Measurements from ENCODE around the gene LIPG.
A peak's percentile ranks its signal among the peaks of the same experiment; 100 is the strongest.
"Not testable (repeated sequence)": the region's sequence is repeated elsewhere in the genome, so short reads cannot be mapped to it uniquely, and the experiment has no call there.

LIPG gene

DNA sequence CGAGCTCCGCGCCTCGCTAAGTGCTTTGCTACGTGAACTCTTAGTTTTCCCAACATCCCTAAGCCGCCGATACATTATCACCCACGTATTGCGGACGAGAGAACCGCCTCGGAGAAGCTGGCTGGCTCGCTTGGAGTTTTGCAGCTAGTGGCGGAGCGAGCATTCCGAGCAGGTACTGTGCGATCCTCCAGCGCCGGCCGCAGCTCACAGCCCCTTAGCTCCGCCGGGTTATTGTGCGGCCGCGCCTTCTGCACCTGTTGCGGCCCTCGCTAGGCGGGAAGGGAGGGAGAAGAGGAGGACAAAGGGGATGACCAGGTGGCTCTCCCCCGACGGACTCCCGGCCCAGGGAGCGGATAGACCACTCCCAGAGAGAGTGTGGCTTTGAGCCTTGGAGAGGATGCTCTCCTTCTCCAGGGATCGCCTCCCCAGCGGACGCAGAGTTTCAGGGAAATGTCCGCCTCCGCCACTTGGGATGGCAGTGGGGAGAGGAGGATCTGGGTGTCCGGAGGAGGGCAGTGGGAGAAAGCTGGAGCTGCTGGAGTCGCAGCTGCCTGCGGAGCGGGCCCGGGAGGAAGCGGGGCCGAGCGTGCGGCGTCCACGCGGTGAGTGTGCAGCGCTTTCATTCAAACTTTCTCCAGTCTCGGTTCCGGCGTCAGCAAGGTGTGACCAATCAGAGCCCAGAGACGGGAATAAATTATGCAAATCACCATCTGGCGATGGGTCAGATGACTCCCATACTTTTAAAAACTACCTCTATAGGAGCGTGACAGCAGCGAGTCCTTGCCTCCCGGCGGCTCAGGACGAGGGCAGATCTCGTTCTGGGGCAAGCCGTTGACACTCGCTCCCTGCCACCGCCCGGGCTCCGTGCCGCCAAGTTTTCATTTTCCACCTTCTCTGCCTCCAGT lies at the start of gene LIPG:
LIPG (plus strand) TSS at position 769 of the 905 bp plus-strand sequence. CDS start 252 bp downstream, outside the sequence.
- peak; percentile 68 for DNase-seq

DNA sequence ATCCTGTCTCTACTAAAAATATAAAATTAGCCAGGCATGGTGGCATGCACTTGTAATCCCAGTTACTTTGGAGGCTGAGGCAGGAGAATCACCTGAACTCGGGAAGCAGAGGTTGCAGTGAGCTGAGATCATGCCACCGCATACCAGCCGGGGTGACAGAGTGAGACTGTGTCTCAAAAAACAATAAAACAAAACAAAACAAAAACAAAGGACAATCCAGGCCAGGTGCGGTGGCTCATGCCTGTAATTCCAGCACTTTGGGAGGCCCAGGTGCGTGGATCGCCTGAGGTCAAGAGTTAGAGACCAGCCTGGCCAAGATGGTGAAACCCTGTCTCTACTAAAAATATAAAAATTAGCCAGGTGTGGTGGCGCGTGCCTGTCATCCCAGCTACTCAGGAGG lies 49.0 kb upstream of the LIPG start:
- DNase-seq: peak; percentile 37

- peak; percentile 42 for DNase-seq
Measured at GRCh38 chr18:49514577-49514976, 47.3 kb upstream of the LIPG start.

- DNase-seq: not testable (repeated sequence)
Measured at GRCh38 chr18:49515003-49515402, 46.9 kb upstream of the LIPG start.

- peak; percentile 33 for DNase-seq
Measured at GRCh38 chr18:49515516-49515915, 46.3 kb upstream of the LIPG start.

GRCh38 chr18:49517483-49517882 lies 44.4 kb upstream of the LIPG start:
- DNase-seq: no peak

GRCh38 chr18:49519101-49519971 lies 42.5 kb upstream of the LIPG start:
- no peak for DNase-seq

DNA sequence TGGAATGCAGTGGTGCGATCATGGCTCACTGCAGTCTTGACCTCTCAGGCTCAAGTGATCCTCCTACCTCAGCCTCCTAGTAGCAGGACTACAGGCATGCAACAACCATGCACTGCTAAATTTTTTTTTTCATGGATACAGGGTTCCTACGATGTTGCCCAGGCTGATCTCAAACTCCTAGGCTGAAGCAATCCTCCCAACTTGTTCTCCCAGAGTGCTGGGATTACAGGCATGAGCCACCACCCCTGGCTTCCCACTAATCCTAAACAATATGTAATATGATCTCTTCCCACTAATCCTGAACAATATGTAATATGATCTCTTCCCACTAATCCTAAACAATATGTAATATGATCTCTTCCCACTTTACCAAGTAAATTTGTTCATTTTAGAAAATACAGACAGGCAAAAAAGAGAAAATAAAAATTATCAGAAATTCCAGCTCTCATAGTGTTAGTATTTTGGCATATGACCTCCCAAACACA lies 41.2 kb upstream of the LIPG start:
- no peak for DNase-seq

GRCh38 chr18:49521216-49521835 lies 40.5 kb upstream of the LIPG start:
- DNase-seq: no peak

DNA sequence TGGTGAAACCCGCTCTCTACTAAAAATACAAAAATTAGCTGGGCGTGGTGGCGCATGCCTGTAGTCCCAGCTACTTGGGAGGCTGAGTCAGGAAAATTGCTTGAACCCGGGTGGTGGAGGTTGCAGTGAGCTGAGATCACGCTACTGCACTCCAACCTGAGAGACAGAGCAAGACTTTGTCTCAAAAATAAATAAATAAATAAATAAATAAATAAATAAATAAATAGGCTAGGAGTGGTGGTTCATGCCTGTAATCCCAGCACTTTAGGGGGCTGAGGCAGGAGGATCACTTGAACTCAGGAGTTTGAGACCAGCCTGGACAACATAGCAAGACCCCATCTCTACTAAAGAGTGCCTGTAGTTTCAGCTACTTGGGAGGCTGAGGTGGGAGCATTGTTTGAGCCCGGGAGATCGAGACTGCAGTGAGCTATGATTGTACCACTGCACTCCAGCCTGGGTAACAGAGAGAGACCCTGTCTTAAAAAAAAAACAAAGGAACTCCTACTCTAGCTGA lies 38.2 kb upstream of the LIPG start:
- not testable (repeated sequence) for DNase-seq

DNA sequence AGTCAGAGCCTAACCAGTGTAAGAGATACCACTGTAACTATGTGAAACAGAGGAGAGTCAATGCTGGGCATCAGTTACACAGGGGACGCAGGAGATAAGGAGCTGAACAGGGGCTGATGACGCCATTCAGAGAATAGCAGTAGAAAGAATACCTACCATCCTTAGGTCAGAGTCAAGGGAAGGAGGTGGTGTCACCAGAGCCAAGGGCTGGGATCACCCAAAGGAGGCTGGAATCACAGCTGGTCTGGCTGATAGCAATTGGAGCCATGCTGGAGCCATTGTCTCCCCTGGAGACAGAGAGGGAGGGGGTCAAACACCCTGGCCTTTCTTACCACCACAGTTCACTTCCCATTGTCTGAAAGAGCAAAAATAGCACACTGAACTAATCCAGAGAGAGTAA lies 37.5 kb upstream of the LIPG start:
- DNase-seq: no peak

DNA sequence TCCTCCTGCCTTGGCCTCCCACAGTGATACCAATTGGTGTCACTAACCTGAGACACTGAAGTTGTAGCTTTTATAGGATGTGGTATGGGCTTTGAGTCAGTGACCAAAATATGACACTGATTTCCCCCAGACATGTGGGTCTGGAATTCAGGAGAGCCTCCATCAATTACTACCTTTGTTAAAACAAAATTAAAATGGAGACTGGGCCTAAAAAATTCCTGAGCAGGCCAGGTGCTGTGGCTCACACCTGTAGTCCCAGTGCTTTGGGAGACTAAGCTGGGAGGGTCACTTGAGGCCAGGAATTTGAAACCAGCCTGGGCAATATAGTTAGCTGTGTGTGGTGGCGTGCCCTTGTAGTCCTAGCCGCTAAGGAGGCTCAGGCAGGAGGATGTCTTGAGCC lies 36.9 kb upstream of the LIPG start:
- DNase-seq: peak; percentile 5

DNA sequence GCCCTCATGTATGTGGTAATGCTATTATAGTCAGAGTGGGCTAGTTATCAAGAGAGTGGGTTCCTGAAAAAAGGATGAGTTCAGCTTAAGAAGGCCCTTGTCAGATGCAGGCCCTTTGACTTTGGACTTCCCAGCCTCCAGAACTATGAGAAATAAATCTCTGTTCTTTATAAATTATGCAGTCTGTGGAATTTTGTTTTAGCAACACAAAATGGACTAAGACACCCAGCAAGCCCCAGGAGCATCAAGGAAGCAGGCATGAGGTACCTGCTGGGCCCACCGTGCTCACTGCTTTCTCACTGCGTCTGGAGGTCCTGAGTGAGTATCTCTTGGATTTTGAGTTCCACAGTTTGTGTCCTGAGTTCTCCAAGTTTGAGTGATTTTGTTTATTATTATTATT lies 35.9 kb upstream of the LIPG start:
- no peak for DNase-seq

- DNase-seq: peak; percentile 9
Measured at GRCh38 chr18:49527631-49528327, 34.1 kb upstream of the LIPG start.

- DNase-seq: no peak
Measured at GRCh38 chr18:49529596-49529995, 32.3 kb upstream of the LIPG start.

- DNase-seq: peak; percentile 17
Measured at GRCh38 chr18:49531678-49532153, 30.1 kb upstream of the LIPG start.

GRCh38 chr18:49534846-49535601 lies 26.8 kb upstream of the LIPG start:
- DNase-seq: no peak

- DNase-seq: no peak
Measured at GRCh38 chr18:49537232-49537896, 24.5 kb upstream of the LIPG start.

GRCh38 chr18:49544362-49544761 lies 17.5 kb upstream of the LIPG start:
- no peak for DNase-seq

DNA sequence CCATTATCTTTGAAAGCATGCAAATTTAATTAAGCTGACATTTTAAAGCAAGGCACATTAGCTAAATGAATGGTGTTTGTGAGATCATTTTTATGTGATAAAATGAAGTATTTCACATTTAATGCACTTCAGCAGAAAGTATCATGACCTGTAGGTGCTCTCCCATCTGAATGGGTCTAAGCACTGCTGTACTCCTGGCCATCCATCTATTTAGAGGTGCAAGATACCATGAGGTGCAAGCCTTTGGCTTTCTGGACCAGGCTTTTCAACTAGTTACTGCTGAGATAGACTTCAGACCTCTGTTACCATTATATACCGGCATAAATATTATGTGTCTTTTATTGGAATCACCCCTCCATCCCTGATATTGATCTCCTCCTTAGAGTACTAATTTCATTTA lies 15.6 kb upstream of the LIPG start:
- no peak for DNase-seq

All from activated CD8-positive, alpha-beta memory T cell treated with anti-CD3 and anti-CD28 coated beads for 24 hours (primary cell).